ENCODE results near the gene DTX4.

Gene DTX4

DNA sequence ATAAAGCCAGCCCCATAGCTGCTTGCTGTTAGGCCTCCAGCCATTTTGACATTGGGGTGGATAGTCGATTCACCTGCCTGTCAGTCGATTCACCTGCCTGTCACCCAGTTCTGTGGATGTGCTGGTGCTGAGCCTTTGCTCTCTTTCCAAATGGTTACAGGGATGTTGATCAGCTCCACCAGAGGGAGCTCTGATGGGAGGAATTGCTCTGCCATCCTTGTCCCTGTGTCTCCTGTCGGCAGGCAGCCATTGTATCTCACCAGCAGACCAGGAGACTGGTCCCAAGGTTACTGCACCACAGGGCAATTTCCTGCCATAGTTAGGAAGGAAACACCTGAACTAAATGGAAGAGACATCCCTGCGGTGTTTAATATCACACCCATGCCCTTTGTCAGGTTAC is 34.7 kb downstream of the DTX4 start:
- Mint-ChIP-seq H3K27me3 (ENCODE audit: low read depth, poor library complexity) (peaks cover 3% of the 10 kb centered on the region), H3K9me3 (no peaks in the 10 kb centered on the region), H3K36me3 (ENCODE audit: low read depth) (peaks cover 33% of the 10 kb centered on the region), H3K4me3 (no peak overlapping the region), H3K4me1 (no peaks in the 10 kb centered on the region), H3K27ac (no peak overlapping the region)
- TF ChIP-seq, protein P1, sequence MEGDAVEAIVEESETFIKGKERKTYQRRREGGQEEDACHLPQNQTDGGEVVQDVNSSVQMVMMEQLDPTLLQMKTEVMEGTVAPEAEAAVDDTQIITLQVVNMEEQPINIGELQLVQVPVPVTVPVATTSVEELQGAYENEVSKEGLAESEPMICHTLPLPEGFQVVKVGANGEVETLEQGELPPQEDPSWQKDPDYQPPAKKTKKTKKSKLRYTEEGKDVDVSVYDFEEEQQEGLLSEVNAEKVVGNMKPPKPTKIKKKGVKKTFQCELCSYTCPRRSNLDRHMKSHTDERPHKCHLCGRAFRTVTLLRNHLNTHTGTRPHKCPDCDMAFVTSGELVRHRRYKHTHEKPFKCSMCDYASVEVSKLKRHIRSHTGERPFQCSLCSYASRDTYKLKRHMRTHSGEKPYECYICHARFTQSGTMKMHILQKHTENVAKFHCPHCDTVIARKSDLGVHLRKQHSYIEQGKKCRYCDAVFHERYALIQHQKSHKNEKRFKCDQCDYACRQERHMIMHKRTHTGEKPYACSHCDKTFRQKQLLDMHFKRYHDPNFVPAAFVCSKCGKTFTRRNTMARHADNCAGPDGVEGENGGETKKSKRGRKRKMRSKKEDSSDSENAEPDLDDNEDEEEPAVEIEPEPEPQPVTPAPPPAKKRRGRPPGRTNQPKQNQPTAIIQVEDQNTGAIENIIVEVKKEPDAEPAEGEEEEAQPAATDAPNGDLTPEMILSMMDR (IDR thresholded peaks at IDR 0.05): peak; percentile 40
- peak; percentile 43 for DNase-seq

DNA sequence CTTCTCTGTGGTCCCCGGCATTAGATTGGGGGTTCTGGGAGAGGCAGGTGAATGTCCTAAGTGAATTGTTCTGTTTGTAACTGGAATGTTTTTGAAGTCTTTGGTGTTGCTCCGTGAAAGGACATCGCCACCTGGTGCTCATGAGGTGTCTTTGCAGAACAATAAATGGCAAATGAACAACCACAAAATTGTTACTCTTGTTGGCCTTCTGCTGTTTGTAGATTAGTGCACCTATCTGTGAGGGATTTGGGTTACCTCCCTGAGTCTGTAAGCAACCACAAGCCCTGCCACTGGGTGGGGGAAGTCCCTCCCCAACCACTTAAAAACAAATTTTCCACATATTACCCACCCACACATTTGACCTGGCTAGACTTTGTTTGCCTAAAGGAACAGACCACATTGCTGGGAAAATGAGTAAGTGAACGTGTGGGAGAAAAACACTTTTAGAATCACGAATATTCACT is 36.1 kb downstream of the DTX4 start:
- Mint-ChIP-seq H3K27ac (no peak overlapping the region), H3K36me3 (ENCODE audit: low read depth) (peaks cover 23% of the 10 kb centered on the region)

DNA sequence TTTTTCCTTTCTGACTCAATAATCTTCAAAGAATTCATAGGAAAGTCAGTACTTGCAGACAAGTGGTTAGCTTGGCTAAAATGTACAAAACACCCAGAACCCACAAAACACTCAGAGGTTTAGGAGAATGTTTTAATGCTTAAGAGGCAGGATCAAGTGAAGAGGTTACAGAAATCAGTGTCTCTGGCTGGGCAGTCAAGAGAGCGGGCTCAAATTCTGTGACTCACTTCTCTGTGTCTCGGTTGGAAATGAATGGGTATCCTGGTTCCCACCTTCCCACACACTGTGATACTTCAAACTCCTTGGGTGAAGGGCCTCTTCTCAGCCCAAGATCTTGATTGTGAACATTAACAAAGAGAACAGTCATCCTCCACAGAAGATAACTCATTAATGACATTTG is 37.0 kb downstream of the DTX4 start:
- Mint-ChIP-seq H3K4me3 (no peak overlapping the region), H3K36me3 (ENCODE audit: low read depth) (peaks cover 23% of the 10 kb centered on the region), H3K4me1 (no peaks in the 10 kb centered on the region), H3K27me3 (ENCODE audit: low read depth, poor library complexity) (peaks cover 3% of the 10 kb centered on the region), H3K9me3 (no peaks in the 10 kb centered on the region), H3K27ac (no peak overlapping the region)
- no peak for DNase-seq
- TF ChIP-seq, protein P1 (IDR thresholded peaks at IDR 0.05): no peak

More for the DNA sequence above, 36.1 kb downstream of the DTX4 start:
- TF ChIP-seq, protein P1 (IDR thresholded peaks at IDR 0.05): peak; percentile 60
- H3K4me3 Mint-ChIP-seq: no peak overlapping the region
- DNase-seq: peak; percentile 15
- peaks cover 3% of the 10 kb centered on the region for H3K27me3 Mint-ChIP-seq (ENCODE audit: low read depth, poor library complexity)
- H3K4me1 Mint-ChIP-seq: no peaks in the 10 kb centered on the region
- no peaks in the 10 kb centered on the region for H3K9me3 Mint-ChIP-seq

DNA sequence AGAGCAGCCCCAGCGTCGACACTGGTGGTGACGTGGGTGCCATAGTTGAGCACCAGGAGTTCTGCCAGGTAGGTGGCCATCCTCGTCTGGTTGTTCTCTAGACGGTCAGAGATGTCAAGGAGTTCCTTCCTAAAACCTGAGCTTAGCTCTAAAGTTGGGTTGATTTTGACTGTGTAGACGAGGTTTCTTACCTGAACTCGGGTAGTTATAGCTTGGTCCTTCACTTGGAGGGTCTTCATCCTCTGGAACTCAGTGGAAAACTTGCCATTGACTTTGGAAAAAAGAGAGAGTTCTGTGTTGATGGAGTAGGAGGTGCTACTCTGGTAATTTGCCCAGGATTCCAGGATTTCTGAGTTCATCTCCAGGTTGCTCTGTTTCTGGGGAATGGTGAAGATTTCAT is 40.3 kb downstream of the DTX4 start:
- TF ChIP-seq, protein P1 (IDR thresholded peaks at IDR 0.05): no peak
- Mint-ChIP-seq H3K9me3 (no peaks in the 10 kb centered on the region), H3K36me3 (ENCODE audit: low read depth) (peaks cover 4% of the 10 kb centered on the region), H3K27ac (no peak overlapping the region), H3K4me3 (no peak overlapping the region), H3K27me3 (ENCODE audit: low read depth, poor library complexity) (peaks cover 4% of the 10 kb centered on the region), H3K4me1 (no peaks in the 10 kb centered on the region)
- no peak for DNase-seq

DNA sequence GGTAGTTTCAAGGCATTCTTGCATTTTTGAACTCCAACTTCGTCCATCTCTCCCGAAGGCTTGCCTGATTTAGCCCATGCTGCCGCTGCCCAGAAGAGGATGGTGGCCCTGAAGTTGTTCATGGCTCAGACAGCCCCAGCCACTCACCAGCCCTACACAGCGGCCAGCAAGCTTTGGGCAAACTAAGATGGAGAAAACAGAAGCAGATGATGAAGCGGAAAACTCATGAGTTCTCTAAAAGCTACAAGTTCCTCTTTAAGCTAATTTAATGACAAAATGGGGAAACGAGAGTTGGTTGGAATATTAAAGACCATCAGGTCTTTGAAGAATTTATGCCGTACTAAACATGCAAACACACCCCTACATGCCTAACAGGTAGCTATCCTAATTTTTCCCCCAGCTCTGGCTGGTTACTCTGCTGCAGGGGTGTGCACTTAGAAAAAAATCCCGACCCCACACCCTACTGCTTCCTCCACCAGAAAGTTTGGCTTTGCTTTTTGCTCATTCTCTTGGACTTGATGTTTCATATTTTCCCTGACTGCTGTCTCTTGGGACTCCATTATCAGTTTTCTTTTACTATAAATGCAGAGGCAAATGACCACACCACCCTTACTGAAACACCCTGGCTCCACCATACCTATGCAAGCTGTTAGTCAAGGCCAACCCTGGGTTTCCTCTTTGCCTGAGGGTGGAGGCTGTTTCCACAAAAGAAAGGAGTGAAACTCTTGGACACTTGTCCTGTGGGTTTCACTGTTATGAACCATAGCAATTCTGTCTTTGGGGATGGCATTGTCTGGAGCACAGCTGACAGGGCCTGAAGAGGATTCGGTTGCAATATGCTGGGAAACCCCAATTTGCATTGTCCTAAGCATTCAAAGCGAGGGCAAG is 41.1 kb downstream of the DTX4 start, which contains the start of gene MPEG1:
Gene MPEG1 (minus strand): TSS at position 184 of the 888 bp plus-strand sequence. CDS start 62 bp downstream, at position 122.
- no peak for DNase-seq
- Mint-ChIP-seq H3K4me1 (no peaks in the 10 kb centered on the region), H3K27ac (no peak within 1 kb of the TSS), H3K27me3 (ENCODE audit: low read depth, poor library complexity) (peaks cover 4% of the 10 kb centered on the region), H3K4me3 (no peak within 1 kb of the TSS), H3K36me3 (ENCODE audit: low read depth) (no peaks in the 10 kb centered on the region), H3K9me3 (no peaks in the 10 kb centered on the region)
- TF ChIP-seq, protein P1 (IDR thresholded peaks at IDR 0.05): no peak
